H9 (cell line): ENCODE measurements around the gene HAUS7. TPM values are rescaled to one million over a fixed set of nuclear protein-coding genes. Genes with fewer than 3 reads are reported as not detected.

ENCODE experiments used
- DNase-seq: peaks from one replicate; pipeline ENCODE4 v3.0.0-alpha.2; 2017
- H2AFZ ChIP-seq: one replicate; pipeline ENCODE4 v1.6.1; 2013; ENCODE audit warnings: mild to moderate bottlenecking, low read length, control low read depth, moderate library complexity
- H2AK5ac ChIP-seq: 2 replicates; pipeline ENCODE4 v1.6.1; 2013; ENCODE audit warnings: low read length, control low read depth, mixed read lengths; ENCODE audit not compliant: insufficient read length
- H2BK120ac ChIP-seq: one replicate; pipeline ENCODE4 v1.6.1; 2013; ENCODE audit warnings: low read depth, mild to moderate bottlenecking, low read length, control low read depth, inconsistent platforms; ENCODE audit not compliant: poor library complexity, severe bottlenecking
- H2BK12ac ChIP-seq: 2 replicates; pipeline ENCODE4 v1.6.1; 2013; ENCODE audit warnings: low read length, control low read depth, mixed read lengths, low read depth; ENCODE audit not compliant: insufficient read length
- H2BK15ac ChIP-seq: 2 replicates; pipeline ENCODE4 v1.6.1; 2013; ENCODE audit warnings: low read depth, low read length, control low read depth
- H2BK20ac ChIP-seq: one replicate; pipeline ENCODE4 v1.6.1; 2013; ENCODE audit warnings: low read depth, mild to moderate bottlenecking, low read length, control low read depth, inconsistent platforms; ENCODE audit not compliant: poor library complexity, severe bottlenecking
- H2BK5ac ChIP-seq: 2 replicates; pipeline ENCODE4 v1.6.1; 2013; ENCODE audit warnings: low read length, control low read depth, mixed read lengths; ENCODE audit not compliant: insufficient read length
- H3K14ac ChIP-seq: 2 replicates; pipeline ENCODE4 v1.6.1; 2013; ENCODE audit warnings: low read length, control low read depth; ENCODE audit not compliant: insufficient read depth
- H3K18ac ChIP-seq: 2 replicates; pipeline ENCODE4 v1.6.1; 2013; ENCODE audit warnings: low read depth, mild to moderate bottlenecking, mixed read lengths, low read length, control low read depth; ENCODE audit not compliant: insufficient read length
- H3K23ac ChIP-seq: 2 replicates; pipeline ENCODE4 v1.6.1; 2013; ENCODE audit warnings: low read length, control low read depth, mixed read lengths, low read depth; ENCODE audit not compliant: insufficient read length
- H3K23me2 ChIP-seq: 2 replicates; pipeline ENCODE4 v1.6.1; 2013; ENCODE audit warnings: low read depth, mild to moderate bottlenecking, mixed read lengths, low read length, control low read depth; ENCODE audit not compliant: insufficient read length, poor library complexity, severe bottlenecking
- H3K27ac ChIP-seq: 2 replicates; pipeline ENCODE4 v1.5.1; 2013; ENCODE audit warnings: low read length, control low read depth, mixed read lengths, low read depth; ENCODE audit not compliant: insufficient read length
- H3K27me3 ChIP-seq: 2 replicates; pipeline ENCODE4 v1.6.1; 2013; ENCODE audit warnings: low read length, control low read depth, inconsistent platforms; ENCODE audit not compliant: insufficient read depth
- H3K4ac ChIP-seq: 2 replicates; pipeline ENCODE4 v1.6.1; 2013; ENCODE audit warnings: low read depth, mild to moderate bottlenecking, control low read depth, inconsistent platforms, low read length, moderate library complexity
- H3K4me1 ChIP-seq: 2 replicates; pipeline ENCODE4 v1.6.1; 2013; ENCODE audit warnings: low read length, control low read depth, inconsistent platforms; ENCODE audit not compliant: insufficient read depth
- H3K4me2 ChIP-seq: 2 replicates; pipeline ENCODE4 v1.6.1; 2013; ENCODE audit warnings: low read length, control low read depth, mixed read lengths; ENCODE audit not compliant: insufficient read length, insufficient read depth
- H3K56ac ChIP-seq: 2 replicates; pipeline ENCODE4 v1.6.1; 2013; ENCODE audit warnings: low read depth, mild to moderate bottlenecking, mixed read lengths, low read length, control low read depth; ENCODE audit not compliant: insufficient read length
- H3K79me1 ChIP-seq: 2 replicates; pipeline ENCODE4 v1.6.1; 2013; ENCODE audit warnings: low read depth, mild to moderate bottlenecking, moderate library complexity, low read length, control low read depth, inconsistent platforms; ENCODE audit not compliant: insufficient read depth, poor library complexity, severe bottlenecking
- H3K79me2 ChIP-seq: 2 replicates; pipeline ENCODE4 v1.6.1; 2013; ENCODE audit warnings: low read length, control low read depth, inconsistent platforms; ENCODE audit not compliant: insufficient read depth
- H3K9ac ChIP-seq: 2 replicates; pipeline ENCODE4 v1.6.1; 2013; ENCODE audit warnings: low read length, control low read depth, mixed read lengths; ENCODE audit not compliant: insufficient read length; ENCODE audit errors: extremely low read depth
- H3K9me3 ChIP-seq: one replicate; pipeline ENCODE4 v1.6.1; 2013; ENCODE audit warnings: low read depth, low read length, inconsistent platforms; ENCODE audit not compliant: control insufficient read depth
- H3T11ph ChIP-seq: one replicate; pipeline ENCODE4 v1.6.1; 2013; ENCODE audit warnings: mild to moderate bottlenecking, low read length, control low read depth, inconsistent platforms
- H4K20me1 ChIP-seq: one replicate; pipeline ENCODE4 v1.6.1; 2013; ENCODE audit not compliant: control insufficient read depth, insufficient read length, insufficient read depth
- H4K5ac ChIP-seq: 2 replicates; pipeline ENCODE4 v1.6.1; 2013; ENCODE audit warnings: low read depth, mild to moderate bottlenecking, mixed read lengths, low read length, control low read depth; ENCODE audit not compliant: insufficient read length
- H4K8ac ChIP-seq: replicated peaks from 2 replicates; pipeline ENCODE4 v1.6.1; 2013; ENCODE audit warnings: low read length, control low read depth, mixed read lengths, low read depth; ENCODE audit not compliant: insufficient read length
- H4K91ac ChIP-seq: 2 replicates; pipeline ENCODE4 v1.6.1; 2013; ENCODE audit warnings: low read depth, mild to moderate bottlenecking, moderate library complexity, mixed read lengths, low read length, control low read depth; ENCODE audit not compliant: insufficient read length
- H3K27ac Mint-ChIP-seq, 3 experiments: 2 replicates in 2 of 3; 3 replicates in 1 of 3; pipeline ENCODE4 v1.8.0; 2020 to 2021; ENCODE audit warnings: mixed read lengths in 3 of 3, mild to moderate bottlenecking in 1 of 3, moderate library complexity in 1 of 3
- H3K27me3 Mint-ChIP-seq: 2 replicates; pipeline ENCODE4 v1.8.0; 2021; ENCODE audit warnings: low read depth, mild to moderate bottlenecking, moderate library complexity, mixed read lengths
- H3K36me3 Mint-ChIP-seq, 3 experiments: 2 replicates in 2 of 3; 3 replicates in 1 of 3; pipeline ENCODE4 v1.8.0; 2020 to 2021; ENCODE audit warnings: low read depth in 3 of 3, mixed read lengths in 3 of 3; ENCODE audit not compliant: insufficient read depth in 1 of 3
- H3K4me1 Mint-ChIP-seq, 2 experiments: 2 replicates each; pipeline ENCODE4 v1.8.0; 2020; ENCODE audit warnings: mixed read lengths in 2 of 2
- H3K4me3 Mint-ChIP-seq, 2 experiments: 2 replicates in 1 of 2; 3 replicates in 1 of 2; pipeline ENCODE4 v1.8.0; 2020 to 2021; ENCODE audit warnings: mild to moderate bottlenecking in 2 of 2, mixed read lengths in 2 of 2, moderate library complexity in 1 of 2
- H3K9me3 Mint-ChIP-seq, 2 experiments: 2 replicates in 1 of 2; 3 replicates in 1 of 2; pipeline ENCODE4 v1.8.0; 2020; ENCODE audit warnings: mild to moderate bottlenecking in 2 of 2, mixed read lengths in 2 of 2, moderate library complexity in 1 of 2
- WGBS: extraction: QIAGEN DNeasy Blood & Tissue Kit; methylation state at CpG from one replicate; pipeline ENCODE4 v1.1.7; 2013; ENCODE audit warnings: missing lambda C conversion rate, low lambda C conversion rate, mixed read lengths; ENCODE audit not compliant: insufficient read length; ENCODE audit errors: extremely low coverage; 5-methylcytosine and 5-hydroxymethylcytosine counted together
- total RNA-seq: library from RNA; stranded (reverse); gene quantifications from 2 replicates; pipeline ENCODE4 v1.2.1, GENCODE V29; 2021
- TF ChIP-seq, protein P1 (sequence below): fragments of 200-600 bp; sonication (generic); conservative IDR thresholded peaks from 3 replicates; pipeline ENCODE4 v1.8.0; 2021; ENCODE audit warnings: antibody characterized with exemption, mild to moderate bottlenecking

The HAUS7 gene
- total RNA-seq, 1 experiment from 2014 or later, result 45.3 TPM

DNA sequence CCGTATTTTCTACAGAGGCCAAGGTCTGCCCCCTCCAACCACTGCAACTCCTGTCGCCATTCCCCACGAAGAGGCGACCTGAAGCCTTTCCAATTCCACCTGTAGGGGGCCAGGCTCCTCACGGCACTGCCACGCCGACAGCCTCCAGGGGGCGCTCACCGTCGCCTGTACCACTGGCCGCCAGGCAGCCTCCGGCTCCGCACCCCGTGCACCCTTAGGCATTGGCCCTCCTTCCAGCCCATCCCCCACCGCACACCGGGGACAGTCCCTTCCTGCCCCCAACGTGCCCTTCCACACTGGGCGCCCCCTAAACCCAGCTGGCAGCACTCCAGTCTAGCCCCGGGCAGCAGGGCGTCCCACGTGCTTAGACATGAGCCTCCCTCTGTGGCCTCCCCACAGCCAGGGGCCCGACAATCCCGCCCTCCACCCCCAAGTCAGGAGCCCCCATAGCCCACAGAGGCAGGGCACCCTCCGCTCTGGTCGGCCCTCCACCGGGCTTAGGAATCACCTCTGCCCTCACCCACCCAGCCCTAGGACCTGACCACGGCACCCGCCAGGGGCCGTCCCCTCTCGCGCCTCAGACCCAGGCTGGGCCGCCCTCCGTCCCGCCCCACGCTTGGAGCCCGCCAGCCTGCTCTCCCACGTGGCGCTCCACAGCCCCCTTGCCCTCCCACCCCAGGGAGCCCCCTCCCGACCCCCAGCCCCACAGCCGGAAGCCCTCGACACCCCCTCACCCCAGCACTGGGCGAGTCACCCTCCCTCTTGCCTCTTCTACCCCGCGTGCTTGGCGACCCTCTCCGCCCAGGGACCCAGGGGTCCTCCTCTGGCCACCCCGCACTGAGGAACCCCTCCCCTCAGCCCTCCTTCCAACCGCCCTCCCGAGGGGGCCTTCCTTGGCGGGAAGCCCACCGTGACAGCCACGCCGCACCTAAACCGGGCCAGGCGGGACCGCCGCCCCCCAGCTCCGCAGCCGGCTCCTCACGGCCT lies 69.9 kb downstream of the HAUS7 start:
- Histone ChIP-seq H4K91ac (no peak overlapping the region), H4K8ac (no peak overlapping the region), H3K79me1 (no peaks in the 10 kb centered on the region), H4K20me1 (no peaks in the 10 kb centered on the region), H2BK12ac (no peak overlapping the region), H2BK120ac (no peak overlapping the region), H2AK5ac (no peak overlapping the region), H3K56ac (no peak overlapping the region), H2BK5ac (no peak overlapping the region), H3K14ac (no peak overlapping the region), H2AFZ (no peak overlapping the region), H2BK20ac (no peak overlapping the region), H2BK15ac (no peak overlapping the region), H4K5ac (no peak overlapping the region), H3K23ac (no peak overlapping the region), H3K27me3 (no peaks in the 10 kb centered on the region), H3K4me2 (no peak overlapping the region), H3K9ac (no peak overlapping the region), H3K4me1 (no peaks in the 10 kb centered on the region), H3K4ac (no peak overlapping the region), H3K18ac (no peak overlapping the region), H3K9me3 (peaks cover 10% of the 10 kb centered on the region), H3K23me2 (no peaks in the 10 kb centered on the region), H3T11ph (no peak overlapping the region), H3K79me2 (no peaks in the 10 kb centered on the region), H3K27ac (no peak overlapping the region)
- H3K27me3 Mint-ChIP-seq, result peaks cover 36% of the 10 kb centered on the region
- peak; percentile 70 for DNase-seq
- H3K4me1 Mint-ChIP-seq, result no peaks in the 10 kb centered on the region
- H3K4me3 Mint-ChIP-seq, result no peak overlapping the region
- peaks cover 7 to 10% (median 10%) of the 10 kb centered on the region in 3 experiments for H3K36me3 Mint-ChIP-seq
- TF ChIP-seq, protein P1, sequence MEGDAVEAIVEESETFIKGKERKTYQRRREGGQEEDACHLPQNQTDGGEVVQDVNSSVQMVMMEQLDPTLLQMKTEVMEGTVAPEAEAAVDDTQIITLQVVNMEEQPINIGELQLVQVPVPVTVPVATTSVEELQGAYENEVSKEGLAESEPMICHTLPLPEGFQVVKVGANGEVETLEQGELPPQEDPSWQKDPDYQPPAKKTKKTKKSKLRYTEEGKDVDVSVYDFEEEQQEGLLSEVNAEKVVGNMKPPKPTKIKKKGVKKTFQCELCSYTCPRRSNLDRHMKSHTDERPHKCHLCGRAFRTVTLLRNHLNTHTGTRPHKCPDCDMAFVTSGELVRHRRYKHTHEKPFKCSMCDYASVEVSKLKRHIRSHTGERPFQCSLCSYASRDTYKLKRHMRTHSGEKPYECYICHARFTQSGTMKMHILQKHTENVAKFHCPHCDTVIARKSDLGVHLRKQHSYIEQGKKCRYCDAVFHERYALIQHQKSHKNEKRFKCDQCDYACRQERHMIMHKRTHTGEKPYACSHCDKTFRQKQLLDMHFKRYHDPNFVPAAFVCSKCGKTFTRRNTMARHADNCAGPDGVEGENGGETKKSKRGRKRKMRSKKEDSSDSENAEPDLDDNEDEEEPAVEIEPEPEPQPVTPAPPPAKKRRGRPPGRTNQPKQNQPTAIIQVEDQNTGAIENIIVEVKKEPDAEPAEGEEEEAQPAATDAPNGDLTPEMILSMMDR, result no peak; the same call in none of the 3 replicates
- peaks cover 65 to 79% of the 10 kb centered on the region in 2 experiments for H3K9me3 Mint-ChIP-seq
- no peak overlapping the region for H3K27ac Mint-ChIP-seq
- no CpG with 5 or more reads among the region's 60 CpGs for WGBS
